GM18505 (cell line): ENCODE measurements around the gene FBXO17.
A peak's percentile ranks its signal among the peaks of the same experiment; 100 is the strongest.
"Not testable (repeated sequence)": the region's sequence is repeated elsewhere in the genome, so short reads cannot be mapped to it uniquely, and the experiment has no call there.

Experiments
- ATAC-seq: cut with Tn5 transposase; IDR thresholded peaks from one replicate; pipeline ENCODE4 v1.9.1; 2021; ENCODE audit not compliant: unreplicated experiment
- POLR2A ChIP-seq: IDR thresholded peaks from 4 replicates; pipeline ENCODE4 v1.6.1; 2011; ENCODE audit warnings: borderline replicate concordance; ENCODE audit not compliant: insufficient read depth, insufficient read length; ENCODE audit errors: extremely low read depth

Gene FBXO17

GRCh38 chr19:38944981-38945506 is 30.5 kb downstream of the FBXO17 start:
- ATAC-seq = no peak

GRCh38 chr19:38942471-38943181 is 32.9 kb downstream of the FBXO17 start:
- ATAC-seq = no peak
- TF ChIP-seq POLR2A = no peak

More at GRCh38 chr19:38944981-38945506, 30.5 kb downstream of the FBXO17 start:
- TF ChIP-seq POLR2A = no peak

GRCh38 chr19:38941979-38942378 is 33.6 kb downstream of the FBXO17 start:
- no peak for TF ChIP-seq POLR2A
- ATAC-seq = no peak

- ATAC-seq = not testable (repeated sequence)
These were observed 34.1 kb downstream of the FBXO17 start for GRCh38 chr19:38941466-38941865.

- TF ChIP-seq POLR2A = no peak
- ATAC-seq = no peak
These were observed 35.6 kb downstream of the FBXO17 start for GRCh38 chr19:38939957-38940356.

GRCh38 chr19:38933544-38933943 is 42.0 kb downstream of the FBXO17 start:
- TF ChIP-seq POLR2A = no peak

GRCh38 chr19:38932425-38933179 is 42.9 kb downstream of the FBXO17 start:
- TF ChIP-seq POLR2A = no peak
- no peak for ATAC-seq

More at GRCh38 chr19:38933544-38933943, 42.0 kb downstream of the FBXO17 start:
- ATAC-seq = no peak

- no peak for ATAC-seq
- TF ChIP-seq POLR2A = no peak
These were observed 44.1 kb downstream of the FBXO17 start for GRCh38 chr19:38931521-38931793.

- peak; percentile 91 for TF ChIP-seq POLR2A
- ATAC-seq = peak; percentile 84
These were observed 44.6 kb downstream of the FBXO17 start, which contains the start of gene MRPS12 for GRCh38 chr19:38930776-38931520. Gene MRPS12, plus strand, starts transcription at chr19:38930944. Its CDS starts 351 bp downstream, at chr19:38931295.

- no peak for TF ChIP-seq POLR2A
- ATAC-seq = peak; percentile 77
These were observed 45.4 kb downstream of the FBXO17 start, which contains the start of gene SARS2 for GRCh38 chr19:38929929-38930775. Gene SARS2, minus strand, starts transcription at chr19:38930763. Its CDS starts 27 bp downstream, at chr19:38930736.

- ATAC-seq = no peak
These were observed 47.0 kb downstream of the FBXO17 start for GRCh38 chr19:38928391-38929001.

GRCh38 chr19:38924388-38924787 is 51.2 kb downstream of the FBXO17 start:
- ATAC-seq = no peak
- no peak for TF ChIP-seq POLR2A

More at GRCh38 chr19:38928391-38929001, 47.0 kb downstream of the FBXO17 start:
- TF ChIP-seq POLR2A = no peak
